HEK293 (cell line): Measurements from ENCODE around the gene SERPINB8.

Experiments used
- CTCF ChIA-PET: fragments of 350-600 bp; formaldehyde crosslinking; extraction: SDS; loops from one replicate; lab custom pipeline; 2021; ENCODE audit warnings: antibody characterized with exemption; lab: Yijun Ruan, JAX
- POLR2A ChIA-PET: fragments of 300-600 bp; formaldehyde crosslinking; extraction: SDS; loops from one replicate; lab custom pipeline; 2020; ENCODE audit warnings: antibody characterized with exemption, inconsistent platforms; lab: Yijun Ruan, JAX
- H3K27ac ChIP-seq: fragments of 200-500 bp; sonication (Bioruptor generic); 2 replicates; pipeline ENCODE4 v1.5.1; 2014; ENCODE audit warnings: low read depth, low read length, control low read depth, inconsistent platforms; ENCODE audit errors: extremely low read depth
- H3K36me3 ChIP-seq, 2 experiments: fragments of 200-500 bp in 1 of 2; sonication (Bioruptor generic) in 1 of 2; 1 replicate in 1 of 2; 2 replicates in 1 of 2; pipeline ENCODE4 v1.5.1; 2014 to 2017; ENCODE audit warnings: inconsistent platforms in 2 of 2, low read length in 2 of 2; ENCODE audit not compliant: control insufficient read depth in 2 of 2, insufficient read depth in 1 of 2
- H3K4me1 ChIP-seq: fragments of 200-500 bp; sonication (Bioruptor generic); 2 replicates; pipeline ENCODE4 v1.5.1; 2014; ENCODE audit warnings: mild to moderate bottlenecking, low read length, inconsistent platforms; ENCODE audit not compliant: control insufficient read depth, insufficient read depth
- H3K4me3 ChIP-seq: 2 replicates; pipeline ENCODE4 v1.5.1; 2011; ENCODE audit warnings: low read depth, mild to moderate bottlenecking, control low read depth, low read length, moderate library complexity
- H3K9me3 ChIP-seq: fragments of 200-500 bp; sonication (Bioruptor generic); 2 replicates; pipeline ENCODE4 v1.5.1; 2014; ENCODE audit warnings: low read depth, low read length, inconsistent platforms; ENCODE audit not compliant: control insufficient read depth, insufficient read depth
- KLF1 ChIP-seq: fragments of 450-650 bp; formaldehyde crosslinking; IDR thresholded peaks from 2 replicates; pipeline ENCODE4 v1.5.1; 2016; ENCODE audit warnings: missing biosample characterization, missing genetic modification characterization
- SALL2 ChIP-seq: fragments of 450-650 bp; formaldehyde crosslinking; IDR thresholded peaks from 2 replicates; pipeline ENCODE4 v1.5.0; 2017; ENCODE audit warnings: missing biosample characterization, mild to moderate bottlenecking, missing genetic modification characterization, borderline replicate concordance
- SP2 ChIP-seq: fragments of 450-650 bp; formaldehyde crosslinking; IDR thresholded peaks from 2 replicates; pipeline ENCODE4 v1.5.1; 2016; ENCODE audit warnings: missing biosample characterization, missing genetic modification characterization
- ZBTB7A ChIP-seq: fragments of 450-650 bp; formaldehyde crosslinking; IDR thresholded peaks from 2 replicates; pipeline ENCODE4 v1.5.1; 2016; ENCODE audit warnings: low read depth, missing biosample characterization, missing genetic modification characterization
- ZNF112 ChIP-seq: fragments of 450-650 bp; formaldehyde crosslinking; IDR thresholded peaks from 2 replicates; pipeline ENCODE4 v1.5.0; 2017; ENCODE audit warnings: missing biosample characterization, missing genetic modification characterization
- ZNF133 ChIP-seq: fragments of 450-650 bp; formaldehyde crosslinking; IDR thresholded peaks from 2 replicates; pipeline ENCODE4 v1.5.1; 2016; ENCODE audit warnings: missing biosample characterization, missing genetic modification characterization
- ZNF24 ChIP-seq: fragments of 450-650 bp; formaldehyde crosslinking; IDR thresholded peaks from 2 replicates; pipeline ENCODE4 v1.5.1; 2016; ENCODE audit warnings: missing biosample characterization, missing genetic modification characterization
- ZNF324 ChIP-seq: fragments of 450-650 bp; formaldehyde crosslinking; IDR thresholded peaks from 2 replicates; pipeline ENCODE4 v1.5.1; 2016; ENCODE audit warnings: missing biosample characterization, missing genetic modification characterization
- ZNF341 ChIP-seq: fragments of 450-650 bp; formaldehyde crosslinking; IDR thresholded peaks from 2 replicates; pipeline ENCODE4; 2016; ENCODE audit warnings: low read depth, missing biosample characterization, missing genetic modification characterization
- ZNF394 ChIP-seq: fragments of 450-650 bp; formaldehyde crosslinking; IDR thresholded peaks from 2 replicates; pipeline ENCODE4 v1.5.1; 2016; ENCODE audit warnings: missing biosample characterization, missing genetic modification characterization, mild to moderate bottlenecking, moderate library complexity, borderline replicate concordance
- ZNF596 ChIP-seq: fragments of 450-650 bp; IDR thresholded peaks from 2 replicates; pipeline ENCODE4 v1.5.0; 2018; ENCODE audit warnings: missing biosample characterization, mild to moderate bottlenecking, missing genetic modification characterization, moderate library complexity
- ZNF629 ChIP-seq: fragments of 450-650 bp; formaldehyde crosslinking; IDR thresholded peaks from 2 replicates; pipeline ENCODE4 v1.5.1; 2017; ENCODE audit warnings: missing biosample characterization, missing genetic modification characterization
- ZNF701 ChIP-seq: fragments of 450-650 bp; formaldehyde crosslinking; IDR thresholded peaks from 2 replicates; pipeline ENCODE4 v1.5.1; 2016; ENCODE audit warnings: missing biosample characterization, missing genetic modification characterization
- ZNF843 ChIP-seq: fragments of 450-650 bp; formaldehyde crosslinking; IDR thresholded peaks from 2 replicates; pipeline ENCODE4 v1.5.1; 2016; ENCODE audit warnings: missing biosample characterization, missing genetic modification characterization
- TF ChIP-seq, protein P1 (sequence below): fragments of 450-650 bp; formaldehyde crosslinking; IDR thresholded peaks from 2 replicates; pipeline ENCODE4 v1.5.1; 2017; ENCODE audit warnings: missing biosample characterization, missing genetic modification characterization
- TF ChIP-seq, protein P2 (sequence below): fragments of 450-650 bp; formaldehyde crosslinking; IDR thresholded peaks from 2 replicates; pipeline ENCODE4 v1.5.1; 2016; ENCODE audit warnings: missing biosample characterization, missing genetic modification characterization
- TF ChIP-seq, protein P3 (sequence below): fragments of 450-650 bp; formaldehyde crosslinking; IDR thresholded peaks from 2 replicates; pipeline ENCODE4 v1.5.1; 2017; ENCODE audit warnings: missing biosample characterization, missing genetic modification characterization
- TF ChIP-seq, protein P4 (sequence below): fragments of 450-650 bp; IDR thresholded peaks from 2 replicates; pipeline ENCODE4 v1.5.1; 2018; ENCODE audit warnings: missing biosample characterization, missing genetic modification characterization
- TF ChIP-seq, protein P5 (sequence below): IDR thresholded peaks from 2 replicates; pipeline ENCODE4 v1.6.1; 2011; ENCODE audit warnings: mild to moderate bottlenecking, low read depth, low read length, borderline replicate concordance

SERPINB8 gene

DNA sequence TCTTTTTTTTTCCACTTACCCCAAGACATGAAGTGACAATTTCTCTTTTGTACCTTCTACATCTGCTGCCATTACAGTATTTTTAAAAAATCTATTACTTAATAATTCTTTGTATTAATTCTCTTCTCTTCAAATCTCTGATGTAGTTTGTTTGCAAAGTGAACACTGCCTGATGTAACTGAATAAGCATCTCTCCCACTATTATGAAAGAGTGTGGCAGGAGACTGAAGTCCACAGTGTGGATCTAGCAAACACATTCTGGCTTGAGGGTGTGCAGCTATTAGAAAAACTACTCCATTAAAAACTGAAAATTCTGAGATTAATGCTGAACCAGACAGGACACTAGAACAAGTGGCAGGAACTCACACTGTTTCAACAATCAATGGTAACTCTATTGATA is 5.0 kb upstream of the SERPINB8 start (continued):
- TF ChIP-seq ZNF394 (tag by site-specific recombination) = no peak
- TF ChIP-seq KLF1 (tag by site-specific recombination) = no peak
- TF ChIP-seq, protein P1, sequence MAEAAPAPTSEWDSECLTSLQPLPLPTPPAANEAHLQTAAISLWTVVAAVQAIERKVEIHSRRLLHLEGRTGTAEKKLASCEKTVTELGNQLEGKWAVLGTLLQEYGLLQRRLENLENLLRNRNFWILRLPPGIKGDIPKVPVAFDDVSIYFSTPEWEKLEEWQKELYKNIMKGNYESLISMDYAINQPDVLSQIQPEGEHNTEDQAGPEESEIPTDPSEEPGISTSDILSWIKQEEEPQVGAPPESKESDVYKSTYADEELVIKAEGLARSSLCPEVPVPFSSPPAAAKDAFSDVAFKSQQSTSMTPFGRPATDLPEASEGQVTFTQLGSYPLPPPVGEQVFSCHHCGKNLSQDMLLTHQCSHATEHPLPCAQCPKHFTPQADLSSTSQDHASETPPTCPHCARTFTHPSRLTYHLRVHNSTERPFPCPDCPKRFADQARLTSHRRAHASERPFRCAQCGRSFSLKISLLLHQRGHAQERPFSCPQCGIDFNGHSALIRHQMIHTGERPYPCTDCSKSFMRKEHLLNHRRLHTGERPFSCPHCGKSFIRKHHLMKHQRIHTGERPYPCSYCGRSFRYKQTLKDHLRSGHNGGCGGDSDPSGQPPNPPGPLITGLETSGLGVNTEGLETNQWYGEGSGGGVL = no peak
- TF ChIP-seq ZNF701 = no peak
- no peak for TF ChIP-seq ZNF112 (tag by site-specific recombination)
- TF ChIP-seq SP2 (tag by site-specific recombination) = no peak
- no peak for TF ChIP-seq ZNF133 (tag by site-specific recombination)
- TF ChIP-seq, protein P2, sequence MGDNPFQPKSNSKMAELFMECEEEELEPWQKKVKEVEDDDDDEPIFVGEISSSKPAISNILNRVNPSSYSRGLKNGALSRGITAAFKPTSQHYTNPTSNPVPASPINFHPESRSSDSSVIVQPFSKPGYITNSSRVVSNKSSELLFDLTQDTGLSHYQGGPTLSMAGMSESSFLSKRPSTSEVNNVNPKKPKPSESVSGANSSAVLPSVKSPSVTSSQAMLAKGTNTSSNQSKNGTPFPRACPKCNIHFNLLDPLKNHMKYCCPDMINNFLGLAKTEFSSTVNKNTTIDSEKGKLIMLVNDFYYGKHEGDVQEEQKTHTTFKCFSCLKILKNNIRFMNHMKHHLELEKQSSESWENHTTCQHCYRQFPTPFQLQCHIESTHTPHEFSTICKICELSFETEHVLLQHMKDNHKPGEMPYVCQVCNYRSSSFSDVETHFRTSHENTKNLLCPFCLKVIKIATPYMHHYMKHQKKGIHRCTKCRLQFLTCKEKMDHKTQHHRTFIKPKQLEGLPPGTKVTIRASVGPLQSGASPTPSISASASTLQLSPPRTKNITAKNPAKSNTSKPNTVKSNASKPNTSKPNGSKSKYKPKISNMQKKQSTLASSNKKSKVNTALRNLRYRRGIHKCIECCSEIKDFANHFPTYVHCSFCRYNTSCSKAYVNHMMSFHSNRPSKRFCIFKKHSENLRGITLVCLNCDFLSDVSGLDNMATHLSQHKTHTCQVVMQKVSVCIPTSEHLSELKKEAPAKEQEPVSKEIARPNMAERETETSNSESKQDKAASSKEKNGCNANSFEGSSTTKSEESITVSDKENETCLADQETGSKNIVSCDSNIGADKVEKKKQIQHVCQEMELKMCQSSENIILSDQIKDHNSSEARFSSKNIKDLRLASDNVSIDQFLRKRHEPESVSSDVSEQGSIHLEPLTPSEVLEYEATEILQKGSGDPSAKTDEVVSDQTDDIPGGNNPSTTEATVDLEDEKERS (tag by site-specific recombination) = no peak
- TF ChIP-seq, all 188 proteins: peak for 0

DNA sequence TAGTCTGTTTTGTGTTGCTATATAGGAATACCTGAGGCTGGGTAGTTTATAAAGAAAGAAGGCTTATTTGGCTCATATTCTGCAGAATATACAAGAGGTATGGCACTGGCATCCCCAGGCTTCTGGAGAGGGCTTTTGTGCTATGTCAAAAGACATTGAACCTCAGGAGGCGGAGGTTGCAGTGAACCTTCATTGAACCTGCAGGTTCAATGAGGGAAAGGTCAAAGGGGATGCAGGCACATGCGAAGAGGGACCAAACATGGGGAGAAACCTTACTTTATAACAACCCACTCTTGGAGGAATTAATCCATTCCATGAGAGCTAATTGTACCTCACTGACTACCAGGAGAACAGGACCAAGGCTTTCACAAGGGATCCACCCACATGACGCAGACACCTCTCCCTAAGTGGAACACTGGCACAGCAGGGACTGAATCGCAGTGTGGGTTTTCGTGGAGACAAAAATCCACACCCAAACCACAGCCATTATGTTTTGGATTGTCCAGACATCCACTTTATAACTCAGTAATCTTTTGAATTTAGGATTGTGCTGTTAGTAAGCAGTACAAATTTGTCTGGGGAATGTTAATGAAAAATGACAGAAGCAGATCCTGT is 4.1 kb upstream of the SERPINB8 start:
- ChIA-PET CTCF (interaction anchor here (0.6 to 6.1 kb wide), 4 partner anchors 9 to 141 kb away, joined by 3 to 49 read pairs (median 32); no protein-coding TSS in a partner anchor), POLR2A (no interaction called here)
- H3K4me3 ChIP-seq = no peak overlapping the region
- H3K27ac ChIP-seq = no peak overlapping the region
- H3K9me3 ChIP-seq = no peaks in the 10 kb centered on the region
- H3K36me3 ChIP-seq = no peaks in the 10 kb centered on the region; a peak in 1 of 3 replicates
- TF ChIP-seq ZNF596 (tag by site-specific recombination) = no peak
- TF ChIP-seq, protein P3, sequence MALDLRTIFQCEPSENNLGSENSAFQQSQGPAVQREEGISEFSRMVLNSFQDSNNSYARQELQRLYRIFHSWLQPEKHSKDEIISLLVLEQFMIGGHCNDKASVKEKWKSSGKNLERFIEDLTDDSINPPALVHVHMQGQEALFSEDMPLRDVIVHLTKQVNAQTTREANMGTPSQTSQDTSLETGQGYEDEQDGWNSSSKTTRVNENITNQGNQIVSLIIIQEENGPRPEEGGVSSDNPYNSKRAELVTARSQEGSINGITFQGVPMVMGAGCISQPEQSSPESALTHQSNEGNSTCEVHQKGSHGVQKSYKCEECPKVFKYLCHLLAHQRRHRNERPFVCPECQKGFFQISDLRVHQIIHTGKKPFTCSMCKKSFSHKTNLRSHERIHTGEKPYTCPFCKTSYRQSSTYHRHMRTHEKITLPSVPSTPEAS (tag by site-specific recombination) = no peak
- TF ChIP-seq ZNF843 (tag by site-specific recombination) = no peak
- no peak for TF ChIP-seq ZNF24 (tag by site-specific recombination)
- TF ChIP-seq, protein P4, sequence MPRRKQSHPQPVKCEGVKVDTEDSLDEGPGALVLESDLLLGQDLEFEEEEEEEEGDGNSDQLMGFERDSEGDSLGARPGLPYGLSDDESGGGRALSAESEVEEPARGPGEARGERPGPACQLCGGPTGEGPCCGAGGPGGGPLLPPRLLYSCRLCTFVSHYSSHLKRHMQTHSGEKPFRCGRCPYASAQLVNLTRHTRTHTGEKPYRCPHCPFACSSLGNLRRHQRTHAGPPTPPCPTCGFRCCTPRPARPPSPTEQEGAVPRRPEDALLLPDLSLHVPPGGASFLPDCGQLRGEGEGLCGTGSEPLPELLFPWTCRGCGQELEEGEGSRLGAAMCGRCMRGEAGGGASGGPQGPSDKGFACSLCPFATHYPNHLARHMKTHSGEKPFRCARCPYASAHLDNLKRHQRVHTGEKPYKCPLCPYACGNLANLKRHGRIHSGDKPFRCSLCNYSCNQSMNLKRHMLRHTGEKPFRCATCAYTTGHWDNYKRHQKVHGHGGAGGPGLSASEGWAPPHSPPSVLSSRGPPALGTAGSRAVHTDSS (tag by site-specific recombination) = no peak
- no peak for TF ChIP-seq ZNF629 (tag by site-specific recombination)
- TF ChIP-seq ZNF324 (tag by site-specific recombination) = no peak
- peaks cover 5% of the 10 kb centered on the region; the same call in 1 of the 2 replicates for H3K4me1 ChIP-seq

DNA sequence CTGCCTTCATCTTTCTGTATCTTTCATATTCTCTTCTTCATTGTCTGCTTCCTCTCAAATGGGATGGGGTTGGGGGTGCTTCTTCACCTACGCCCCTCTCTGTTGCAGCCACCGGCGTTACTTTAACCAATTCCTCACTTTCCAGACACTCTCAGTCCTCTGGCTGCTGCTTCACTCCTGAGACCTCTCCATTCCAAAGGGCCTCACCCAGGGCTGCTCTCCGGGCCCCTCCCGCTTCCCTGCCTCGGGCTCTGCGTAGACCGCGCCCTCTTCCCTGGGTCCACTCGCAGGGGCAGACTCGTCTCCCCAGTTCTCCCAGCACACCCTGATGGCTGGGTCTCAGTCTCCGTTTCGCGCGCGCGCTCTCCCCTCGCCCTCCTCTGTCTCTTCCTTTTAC is 926 bp downstream of the SERPINB8 start:
- H3K27ac ChIP-seq = peak overlapping the region; percentile 94
- no peaks in the 10 kb centered on the region for H3K9me3 ChIP-seq
- H3K36me3 ChIP-seq = no peaks in the 10 kb centered on the region; a peak in 1 of 3 replicates
- H3K4me3 ChIP-seq = peak overlapping the region; percentile 76
- peaks cover 9% of the 10 kb centered on the region; the same call in 1 of the 2 replicates for H3K4me1 ChIP-seq
- ChIA-PET POLR2A (interaction anchor here (0.6 to 1.1 kb wide), 9 partner anchors 9 to 549 kb away, joined by 3 to 8 read pairs (median 4); partner anchors contain the start of gene VPS4B), CTCF (interaction anchor here (0.7 kb wide), 2 partner anchors 13 to 24 kb away, joined by 3 to 4 read pairs; no protein-coding TSS in a partner anchor)
- peak; percentile 57 for TF ChIP-seq ZNF341
- TF ChIP-seq, protein P1 = 0 out of 2 replicates have a peak, but pooled peaks have one; percentile 2
- TF ChIP-seq SALL2 (tag by site-specific recombination) = no peak
- TF ChIP-seq, protein P5, sequence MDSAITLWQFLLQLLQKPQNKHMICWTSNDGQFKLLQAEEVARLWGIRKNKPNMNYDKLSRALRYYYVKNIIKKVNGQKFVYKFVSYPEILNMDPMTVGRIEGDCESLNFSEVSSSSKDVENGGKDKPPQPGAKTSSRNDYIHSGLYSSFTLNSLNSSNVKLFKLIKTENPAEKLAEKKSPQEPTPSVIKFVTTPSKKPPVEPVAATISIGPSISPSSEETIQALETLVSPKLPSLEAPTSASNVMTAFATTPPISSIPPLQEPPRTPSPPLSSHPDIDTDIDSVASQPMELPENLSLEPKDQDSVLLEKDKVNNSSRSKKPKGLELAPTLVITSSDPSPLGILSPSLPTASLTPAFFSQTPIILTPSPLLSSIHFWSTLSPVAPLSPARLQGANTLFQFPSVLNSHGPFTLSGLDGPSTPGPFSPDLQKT = no peak
- TF ChIP-seq ZBTB7A (tag by site-specific recombination) = peak; percentile 52; the same call in 1 of the 2 replicates
